Epithelial cell of prostate (primary cell): ENCODE measurements around the gene SLC6A18.

Source experiments
- DNase-seq: peaks from one replicate; pipeline ENCODE4 v3.0.0-alpha.2; 2011; ENCODE audit warnings: low read depth, low spot score
- H3K27ac ChIP-seq: fragments of 450-650 bp; 2 replicates; pipeline ENCODE4 v1.5.1; 2017; ENCODE audit warnings: mild to moderate bottlenecking

Gene SLC6A18, protein sequence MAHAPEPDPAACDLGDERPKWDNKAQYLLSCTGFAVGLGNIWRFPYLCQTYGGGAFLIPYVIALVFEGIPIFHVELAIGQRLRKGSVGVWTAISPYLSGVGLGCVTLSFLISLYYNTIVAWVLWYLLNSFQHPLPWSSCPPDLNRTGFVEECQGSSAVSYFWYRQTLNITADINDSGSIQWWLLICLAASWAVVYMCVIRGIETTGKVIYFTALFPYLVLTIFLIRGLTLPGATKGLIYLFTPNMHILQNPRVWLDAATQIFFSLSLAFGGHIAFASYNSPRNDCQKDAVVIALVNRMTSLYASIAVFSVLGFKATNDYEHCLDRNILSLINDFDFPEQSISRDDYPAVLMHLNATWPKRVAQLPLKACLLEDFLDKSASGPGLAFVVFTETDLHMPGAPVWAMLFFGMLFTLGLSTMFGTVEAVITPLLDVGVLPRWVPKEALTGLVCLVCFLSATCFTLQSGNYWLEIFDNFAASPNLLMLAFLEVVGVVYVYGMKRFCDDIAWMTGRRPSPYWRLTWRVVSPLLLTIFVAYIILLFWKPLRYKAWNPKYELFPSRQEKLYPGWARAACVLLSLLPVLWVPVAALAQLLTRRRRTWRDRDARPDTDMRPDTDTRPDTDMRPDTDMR

DNA sequence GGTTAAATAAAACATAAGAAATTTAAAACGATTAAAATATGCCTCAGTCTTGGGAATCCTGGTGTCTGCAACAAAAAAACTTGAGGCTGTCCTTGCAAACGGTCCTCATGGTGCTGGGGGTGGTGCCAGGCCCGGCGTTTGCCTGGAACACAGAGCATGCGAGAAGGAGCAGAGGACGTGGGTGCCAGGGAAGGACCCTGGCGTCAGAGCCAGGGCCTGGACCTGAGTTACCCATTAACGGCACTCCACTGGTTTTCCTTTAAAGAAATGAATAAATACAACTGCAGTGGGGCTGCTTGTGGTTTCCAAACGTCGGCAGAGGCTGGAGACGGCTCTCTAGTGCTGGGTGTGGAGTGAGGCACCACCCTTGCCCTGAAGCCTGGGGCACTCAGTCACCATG is at the start of gene SLC6A18:
SLC6A18 (plus strand) TSS at position 301 of the 400 bp plus-strand sequence; CDS start at position 398, 97 bp downstream.
- DNase-seq = no peak
- H3K27ac ChIP-seq = no peak within 1 kb of the TSS

DNA sequence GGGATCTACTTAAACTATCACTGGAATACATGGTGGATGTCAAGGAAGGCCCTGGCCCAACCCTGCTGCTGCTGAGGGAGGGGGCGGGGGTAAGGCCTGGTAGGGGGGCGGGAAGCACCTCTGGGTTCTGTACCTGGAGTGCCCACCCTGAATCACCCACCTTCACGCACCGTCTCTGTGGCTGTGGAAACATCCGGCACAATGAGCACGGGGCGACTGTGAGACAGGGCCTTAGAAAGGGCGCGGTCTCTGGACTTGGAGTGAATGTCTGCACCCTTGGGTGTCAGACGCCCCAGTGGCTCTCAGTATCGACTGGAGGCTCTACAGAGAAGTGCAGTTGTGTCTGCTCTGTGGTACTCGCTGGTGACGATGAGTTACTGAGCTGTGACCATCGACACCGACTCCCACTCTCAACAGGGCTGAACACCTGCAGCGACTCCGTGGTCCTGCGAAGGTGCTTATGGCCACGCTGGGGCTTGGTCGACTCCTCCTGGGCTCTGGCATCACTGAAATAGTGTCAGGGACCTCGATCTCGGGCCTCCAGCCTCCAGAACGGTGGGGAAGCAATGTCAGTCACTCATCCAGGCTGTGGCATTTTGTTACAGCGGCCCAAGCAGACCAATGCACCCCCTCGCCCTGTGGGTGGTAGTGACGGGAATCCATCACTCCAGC is 49.2 kb upstream of the SLC6A18 start:
- no peak for DNase-seq
- H3K27ac ChIP-seq = no peak overlapping the region

GRCh38 chr5:1176473-1177391 is 48.4 kb upstream of the SLC6A18 start:
- no peak for DNase-seq
- H3K27ac ChIP-seq = no peak overlapping the region

DNA sequence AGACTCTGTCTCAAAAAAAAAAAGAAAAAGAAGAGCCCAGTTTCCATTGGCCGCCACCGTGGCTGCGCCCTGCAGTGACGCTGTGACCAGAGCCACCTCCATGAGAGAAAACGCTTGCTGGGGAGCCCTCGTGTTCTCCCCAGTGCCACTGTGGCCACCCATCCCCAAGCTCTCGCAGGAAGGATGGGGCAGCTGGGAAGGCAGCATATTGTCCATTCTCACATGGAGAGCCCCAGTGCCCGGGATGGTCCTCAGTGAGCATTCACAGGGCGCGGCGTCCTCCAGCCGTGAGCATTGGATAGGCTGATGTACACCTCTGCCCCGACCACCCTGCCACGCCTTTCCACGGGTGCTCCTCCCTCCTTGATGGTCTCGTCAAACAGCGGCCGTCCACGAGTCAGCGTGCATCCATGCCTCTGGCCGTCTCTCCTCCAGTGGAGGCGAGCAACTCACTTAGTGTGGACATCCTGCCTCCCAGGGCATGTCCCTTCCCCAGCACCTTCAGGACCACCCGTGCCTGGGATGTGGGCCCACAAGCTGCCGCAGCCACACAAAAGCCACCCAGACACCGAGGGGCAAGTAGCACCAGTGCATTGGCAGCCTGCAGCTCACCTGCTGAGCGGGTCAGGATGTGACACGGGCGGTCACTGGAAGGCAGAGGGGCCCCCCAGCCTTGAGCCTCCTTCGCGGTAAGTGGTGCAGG is 47.2 kb upstream of the SLC6A18 start:
- H3K27ac ChIP-seq = no peak overlapping the region
- DNase-seq = no peak

DNA sequence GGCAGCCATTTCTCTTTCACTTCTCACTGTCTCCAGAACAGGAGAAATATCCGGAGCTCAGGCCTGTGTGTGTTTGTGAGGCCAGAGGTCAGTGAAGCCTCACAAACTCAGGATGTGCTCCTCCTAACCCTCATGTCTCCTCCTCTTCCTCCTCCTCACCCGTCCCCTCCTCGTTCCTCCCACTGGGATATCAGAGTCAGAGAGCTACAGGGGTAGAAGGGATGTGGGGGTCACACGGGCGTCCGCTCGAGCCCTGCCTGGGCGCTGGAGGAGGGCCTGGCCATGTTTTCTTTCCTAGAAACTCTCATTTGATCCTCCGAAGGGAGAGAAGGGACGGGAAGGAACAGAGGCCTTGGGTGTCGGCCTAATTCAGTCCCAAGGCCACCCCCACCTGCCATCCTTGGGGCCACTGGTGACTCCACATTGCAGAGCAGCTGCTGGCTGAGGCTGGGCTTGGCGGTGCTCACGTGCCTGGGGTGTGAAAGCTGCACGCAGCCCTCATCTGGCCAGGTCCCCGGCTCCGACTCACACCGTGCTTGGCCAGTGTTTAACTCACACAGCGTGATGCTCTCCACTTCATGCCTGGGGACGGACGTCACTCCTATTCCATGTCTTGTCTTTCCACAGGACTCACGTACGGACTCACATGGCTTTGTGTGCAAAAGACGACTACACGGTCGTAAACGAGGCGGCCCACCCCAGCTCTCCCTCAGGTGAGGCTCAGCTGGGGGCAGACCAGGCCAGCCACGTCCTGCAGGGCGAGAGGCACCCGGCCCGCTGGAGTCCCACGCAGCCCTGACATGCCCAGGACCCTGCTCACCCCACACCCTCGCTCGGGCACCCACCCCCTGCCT is 46.4 kb upstream of the SLC6A18 start:
- no peak overlapping the region for H3K27ac ChIP-seq
- DNase-seq = no peak

DNA sequence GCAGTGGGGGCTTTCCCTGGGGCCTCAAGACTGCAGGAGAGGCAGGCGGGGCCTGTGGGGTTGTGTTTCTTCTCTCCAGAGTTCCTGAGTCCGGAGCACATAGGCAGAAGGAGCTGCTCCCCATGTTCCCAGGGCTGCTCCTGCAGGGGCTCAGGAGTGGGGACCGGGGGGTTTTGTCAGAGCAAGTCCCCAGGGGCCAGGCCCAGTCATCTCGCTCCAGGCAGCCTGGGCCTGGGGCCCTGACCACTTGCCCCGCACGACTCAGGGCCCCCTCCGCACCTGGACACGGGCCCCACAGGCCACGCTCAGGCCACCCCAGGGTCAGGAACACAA is 45.8 kb upstream of the SLC6A18 start:
- DNase-seq = no peak

GRCh38 chr5:1180096-1180495 is 45.1 kb upstream of the SLC6A18 start:
- no peak for DNase-seq
- H3K27ac ChIP-seq = no peak overlapping the region

More for the DNA sequence above, 45.8 kb upstream of the SLC6A18 start:
- H3K27ac ChIP-seq = no peak overlapping the region

DNA sequence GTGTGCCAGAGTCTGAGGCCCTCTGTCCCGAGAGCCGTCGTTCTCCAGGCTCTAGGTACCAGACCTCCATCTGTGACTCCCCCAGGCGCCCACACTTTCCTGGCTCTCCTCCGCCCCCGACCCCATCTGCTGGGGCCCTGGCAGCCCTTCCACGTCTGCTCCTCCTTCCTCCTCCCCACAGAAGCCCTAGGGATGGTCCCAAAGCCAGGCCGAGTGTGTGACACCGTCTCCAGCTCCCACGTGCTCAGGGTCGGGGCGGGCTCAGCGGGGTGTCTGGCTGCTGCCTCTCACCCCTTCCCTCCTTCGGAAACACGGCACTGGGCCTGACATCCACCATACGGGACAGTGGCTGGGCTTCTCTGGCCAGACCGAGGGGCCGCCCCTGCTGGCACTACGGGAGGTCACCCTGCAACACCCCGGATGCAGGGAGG is 44.3 kb upstream of the SLC6A18 start:
- no peak overlapping the region for H3K27ac ChIP-seq
- DNase-seq = no peak

GRCh38 chr5:1181451-1182359 is 43.5 kb upstream of the SLC6A18 start:
- DNase-seq = no peak
- H3K27ac ChIP-seq = no peak overlapping the region

GRCh38 chr5:1182360-1182632 is 42.9 kb upstream of the SLC6A18 start:
- no peak overlapping the region for H3K27ac ChIP-seq
- DNase-seq = no peak

- no peak overlapping the region for H3K27ac ChIP-seq
- no peak for DNase-seq
These were observed 42.4 kb upstream of the SLC6A18 start for GRCh38 chr5:1182633-1183423.

DNA sequence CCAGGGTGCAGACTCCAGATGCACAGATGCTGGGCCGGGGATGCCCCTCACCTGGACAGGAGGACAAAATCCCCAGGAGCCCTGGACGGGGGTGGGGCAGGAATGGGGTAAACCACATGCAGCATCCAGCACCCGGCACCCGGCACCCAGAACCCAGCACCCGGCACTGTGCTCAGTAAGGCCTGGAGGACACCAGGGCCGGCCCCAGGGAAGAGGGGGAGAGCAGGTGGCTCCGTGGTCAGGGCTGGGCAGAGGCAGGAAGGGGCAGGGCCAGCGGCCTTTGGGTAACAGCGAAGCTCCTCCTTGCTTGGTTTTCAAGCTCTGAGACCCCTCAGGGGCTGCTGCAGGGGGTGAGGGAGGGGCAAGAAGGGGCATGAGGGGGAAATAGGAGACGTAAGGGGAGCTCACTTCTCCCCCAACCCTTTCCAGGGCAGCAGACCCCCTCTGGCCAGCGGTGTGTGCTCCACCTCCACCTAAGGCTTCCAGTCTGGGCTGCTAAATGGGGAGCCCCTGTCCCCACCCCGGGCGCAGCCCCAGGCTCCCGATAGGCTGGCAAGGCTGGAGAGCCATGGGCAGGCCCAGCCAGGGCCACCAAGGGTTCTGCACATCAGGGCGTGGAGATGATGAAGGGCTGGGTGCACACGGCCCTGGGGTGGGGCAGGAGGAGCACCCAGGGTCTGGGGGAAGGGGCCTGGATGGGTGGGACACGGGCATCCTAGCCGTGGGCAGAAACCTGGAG is 41.6 kb upstream of the SLC6A18 start:
- no peak for DNase-seq
- H3K27ac ChIP-seq = no peak overlapping the region

GRCh38 chr5:1184163-1184470 is 41.1 kb upstream of the SLC6A18 start:
- DNase-seq = no peak

DNA sequence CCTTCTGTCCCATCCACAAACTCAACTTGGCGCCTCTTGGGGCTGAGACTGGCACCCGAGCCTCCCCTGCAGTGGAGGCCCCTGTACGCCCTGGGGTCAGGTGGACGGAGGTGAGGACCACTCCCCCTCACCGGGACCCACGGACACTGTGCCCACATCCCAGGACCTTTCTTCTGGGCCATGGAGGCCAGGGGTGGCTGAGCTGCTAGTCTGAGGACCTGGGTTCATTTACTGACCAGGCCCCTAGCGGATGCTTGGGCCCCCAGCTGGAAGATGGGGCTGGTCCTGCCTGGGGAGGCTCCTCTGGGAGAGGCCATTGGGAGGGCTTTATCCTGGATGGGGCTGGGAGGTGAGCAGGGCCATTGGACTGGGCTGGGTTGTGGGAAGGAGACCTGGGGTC is 40.7 kb upstream of the SLC6A18 start:
- no peak overlapping the region for H3K27ac ChIP-seq
- no peak for DNase-seq

More at GRCh38 chr5:1184163-1184470, 41.1 kb upstream of the SLC6A18 start:
- no peak overlapping the region for H3K27ac ChIP-seq

DNA sequence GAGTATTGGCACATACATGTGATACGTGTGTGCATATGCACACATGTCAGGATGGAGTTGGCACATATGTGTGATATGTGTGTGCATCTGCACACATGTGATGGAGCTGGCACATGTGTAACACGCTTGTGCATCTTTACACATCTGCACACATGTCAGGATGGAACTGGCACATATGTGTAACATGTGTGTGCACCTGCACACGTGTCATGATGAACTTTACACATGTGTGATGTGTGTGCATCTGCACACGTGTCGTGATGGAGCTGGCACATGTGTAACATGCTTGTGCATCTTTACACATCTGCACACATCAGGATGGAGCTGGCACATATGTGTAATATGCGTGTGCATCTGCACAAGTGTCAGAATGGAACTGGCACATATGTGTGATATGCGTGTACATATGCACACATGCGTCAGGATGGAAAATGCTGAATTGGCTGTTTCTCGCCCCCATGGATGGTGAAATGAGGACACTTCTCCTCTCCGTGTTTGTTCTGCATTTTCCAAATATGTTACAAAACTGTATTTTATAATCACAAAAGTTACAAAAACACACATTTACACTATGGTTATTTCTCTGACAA is 40.0 kb upstream of the SLC6A18 start:
- no peak for DNase-seq
- H3K27ac ChIP-seq = no peak overlapping the region

GRCh38 chr5:1185629-1186350 is 39.4 kb upstream of the SLC6A18 start:
- no peak overlapping the region for H3K27ac ChIP-seq
- DNase-seq = no peak
